ENCODE measurements around the gene FOXJ1. TPM values are rescaled to one million over a fixed set of nuclear protein-coding genes. Genes with fewer than 3 reads are reported as not detected.

FOXJ1 gene
- total RNA-seq, 1 donor from 2014 or later: 0.82 TPM

GRCh38 chr17:76131051-76131691 is 9.9 kb downstream of the FOXJ1 start:
- DNase-seq (ENCODE audit: low spot score in 2 of 2) (no peak), FAIRE-seq (no peak)

- DNase-seq (ENCODE audit: low spot score in 2 of 2) (no peak), FAIRE-seq (no peak)
These were observed 10.6 kb downstream of the FOXJ1 start for GRCh38 chr17:76130473-76130872.

GRCh38 chr17:76125922-76126321 is 15.1 kb downstream of the FOXJ1 start:
- no peak for FAIRE-seq
- no peak for DNase-seq (ENCODE audit: low spot score in 2 of 2)

GRCh38 chr17:76125391-76125675 is 15.7 kb downstream of the FOXJ1 start:
- DNase-seq (ENCODE audit: low spot score in 2 of 2) (no peak), FAIRE-seq (no peak)

GRCh38 chr17:76124582-76125390 is 16.3 kb downstream of the FOXJ1 start:
- DNase-seq (ENCODE audit: low spot score in 2 of 2) (no peak), FAIRE-seq (no peak)

GRCh38 chr17:76123749-76124581 is 17.1 kb downstream of the FOXJ1 start:
- FAIRE-seq: no peak
- DNase-seq (ENCODE audit: low spot score in 2 of 2): no peak

GRCh38 chr17:76123191-76123499 is 17.9 kb downstream of the FOXJ1 start:
- FAIRE-seq (no peak), DNase-seq (ENCODE audit: low spot score in 2 of 2) (no peak)

- DNase-seq (ENCODE audit: low spot score in 2 of 2) (peak; percentile 11 to 33), FAIRE-seq (no peak)
These were observed 18.4 kb downstream of the FOXJ1 start for GRCh38 chr17:76122431-76123190.

GRCh38 chr17:76121932-76122430 is 19.1 kb downstream of the FOXJ1 start:
- DNase-seq (ENCODE audit: low spot score in 2 of 2) (peak; percentile 66 to 74), FAIRE-seq (no peak)

GRCh38 chr17:76120658-76121008 is 20.4 kb downstream of the FOXJ1 start:
- no peak for FAIRE-seq
- DNase-seq (ENCODE audit: low spot score in 2 of 2): no peak

- DNase-seq (ENCODE audit: low spot score in 2 of 2): no peak
- no peak for FAIRE-seq
These were observed 21.4 kb downstream of the FOXJ1 start for GRCh38 chr17:76119409-76120371.

- FAIRE-seq: no peak
- no peak for DNase-seq (ENCODE audit: low spot score in 2 of 2)
These were observed 25.8 kb downstream of the FOXJ1 start for GRCh38 chr17:76115138-76115754.

- no peak for FAIRE-seq
- no peak for DNase-seq (ENCODE audit: low spot score in 2 of 2)
These were observed 29.1 kb downstream of the FOXJ1 start for GRCh38 chr17:76111956-76112355.

GRCh38 chr17:76107509-76107908 is 33.5 kb downstream of the FOXJ1 start:
- no peak for DNase-seq (ENCODE audit: low spot score in 2 of 2)
- FAIRE-seq: no peak

- FAIRE-seq: no peak
- no peak for DNase-seq (ENCODE audit: low spot score in 2 of 2)
These were observed 34.3 kb downstream of the FOXJ1 start for GRCh38 chr17:76106703-76107102.

- FAIRE-seq (no peak), DNase-seq (ENCODE audit: low spot score in 2 of 2) (no peak)
These were observed 36.2 kb downstream of the FOXJ1 start for GRCh38 chr17:76104896-76105231.

- DNase-seq (ENCODE audit: low spot score in 2 of 2): no peak
- no peak for FAIRE-seq
These were observed 36.7 kb downstream of the FOXJ1 start for GRCh38 chr17:76104140-76104895.
